Stimulated activated effector memory CD8-positive, alpha-beta T cell treated with anti-CD3 and anti-CD28 coated beads, Interleukin-12 subunit alpha, Interleukin-12 subunit beta, amount 100 ng/mL, for 72 hours (primary cell): ENCODE results near the gene MAFF.
A peak's percentile ranks its signal among the peaks of the same experiment; 100 is the strongest.
"Not testable (repeated sequence)": the region's sequence is repeated elsewhere in the genome, so short reads cannot be mapped to it uniquely, and the experiment has no call there.

Source experiments
- ATAC-seq: fragments of 150-1000 bp; cut with Tn5 transposase; 2 replicates; pipeline ENCODE4 v1.10.0; 2021
- DNase-seq, 2 donors: peaks; one replicate each; pipeline ENCODE4 v3.0.0; 2021 to 2022; ENCODE audit warnings: low spot score in 2 of 2
- H3K27ac Mint-ChIP-seq: one replicate; pipeline ENCODE4 v1.8.0; 2022; ENCODE audit warnings: mild to moderate bottlenecking, mixed read lengths
- H3K36me3 Mint-ChIP-seq: one replicate; pipeline ENCODE4 v1.8.0; 2022; ENCODE audit warnings: mild to moderate bottlenecking, mixed read lengths
- H3K4me1 Mint-ChIP-seq: one replicate; pipeline ENCODE4 v1.8.0; 2022; ENCODE audit warnings: mixed read lengths
- H3K4me3 Mint-ChIP-seq: one replicate; pipeline ENCODE4 v1.8.0; 2022; ENCODE audit warnings: mild to moderate bottlenecking, mixed read lengths
- H3K9me3 Mint-ChIP-seq: one replicate; pipeline ENCODE4 v1.8.0; 2022; ENCODE audit warnings: mixed read lengths

MAFF gene

DNA sequence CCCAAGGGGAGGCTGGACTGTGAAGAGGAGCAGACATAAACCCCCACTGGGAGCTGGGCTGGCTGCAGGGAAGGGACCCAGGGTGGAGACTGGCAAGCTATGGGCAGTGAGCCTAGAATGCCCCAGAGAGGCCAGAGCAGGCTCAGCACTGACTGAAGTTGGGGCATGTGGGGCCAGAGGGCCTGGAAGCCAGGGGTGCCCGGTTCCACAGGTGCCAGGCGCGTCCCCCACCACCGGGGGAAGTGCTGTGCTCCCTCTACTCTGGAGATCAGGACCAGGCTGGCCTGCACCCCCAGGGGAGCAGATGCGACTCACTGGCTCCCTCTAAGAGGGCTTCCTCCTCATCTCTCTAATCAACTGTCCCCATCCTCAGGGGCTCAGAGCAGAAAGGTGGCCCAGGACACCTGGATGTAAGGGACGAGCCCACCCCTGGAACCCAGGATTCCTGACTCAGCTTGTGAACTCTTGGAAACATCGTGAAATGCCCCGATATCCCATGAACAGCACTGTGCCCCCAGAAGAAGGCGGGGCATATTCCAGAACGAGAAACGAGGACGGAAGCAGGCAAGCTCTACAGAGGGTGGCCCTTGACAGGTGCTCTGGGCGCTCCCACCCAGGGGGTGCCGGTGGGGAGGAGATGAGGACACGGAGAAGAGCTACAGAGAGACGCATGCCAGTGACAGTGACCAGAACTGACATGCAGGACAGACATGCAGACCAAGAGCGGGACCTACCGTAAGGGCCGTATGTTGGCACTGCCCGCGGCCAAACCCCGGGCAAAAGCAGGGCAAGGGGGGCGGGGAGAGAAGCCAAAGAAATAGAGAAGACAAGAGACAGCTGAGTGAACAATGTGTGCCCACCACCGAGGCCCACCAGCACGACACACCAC lies 20.4 kb downstream of the MAFF start:
- peaks cover 40% of the 10 kb centered on the region for H3K4me1 Mint-ChIP-seq
- H3K9me3 Mint-ChIP-seq, result no peaks in the 10 kb centered on the region
- H3K36me3 Mint-ChIP-seq, result peaks cover 44% of the 10 kb centered on the region
- no peak overlapping the region for H3K4me3 Mint-ChIP-seq
- peak overlapping the region; percentile 94 for H3K27ac Mint-ChIP-seq
- ATAC-seq (no peak), DNase-seq (no peak)

DNA sequence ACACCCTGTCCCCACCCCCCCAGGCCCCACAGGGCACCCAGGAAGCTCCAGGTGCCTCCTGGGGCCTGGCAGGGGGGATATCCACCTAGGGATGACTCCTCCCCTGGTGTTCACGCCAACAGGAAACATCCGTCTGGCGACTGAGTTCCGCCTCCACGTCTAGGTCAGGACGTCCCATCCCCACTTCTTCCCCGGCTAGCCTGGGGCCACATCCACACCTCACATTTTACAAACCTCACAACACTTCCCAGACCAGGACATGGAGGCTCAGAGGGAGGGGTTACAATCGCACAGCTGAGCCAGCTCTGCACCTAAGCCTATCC lies 21.0 kb downstream of the MAFF start:
- peak overlapping the region; percentile 94 for H3K27ac Mint-ChIP-seq
- H3K4me3 Mint-ChIP-seq, result no peak overlapping the region
- ATAC-seq, result no peak
- H3K9me3 Mint-ChIP-seq, result no peaks in the 10 kb centered on the region
- H3K36me3 Mint-ChIP-seq, result peaks cover 40% of the 10 kb centered on the region
- no peak for DNase-seq
- H3K4me1 Mint-ChIP-seq, result peaks cover 39% of the 10 kb centered on the region

DNA sequence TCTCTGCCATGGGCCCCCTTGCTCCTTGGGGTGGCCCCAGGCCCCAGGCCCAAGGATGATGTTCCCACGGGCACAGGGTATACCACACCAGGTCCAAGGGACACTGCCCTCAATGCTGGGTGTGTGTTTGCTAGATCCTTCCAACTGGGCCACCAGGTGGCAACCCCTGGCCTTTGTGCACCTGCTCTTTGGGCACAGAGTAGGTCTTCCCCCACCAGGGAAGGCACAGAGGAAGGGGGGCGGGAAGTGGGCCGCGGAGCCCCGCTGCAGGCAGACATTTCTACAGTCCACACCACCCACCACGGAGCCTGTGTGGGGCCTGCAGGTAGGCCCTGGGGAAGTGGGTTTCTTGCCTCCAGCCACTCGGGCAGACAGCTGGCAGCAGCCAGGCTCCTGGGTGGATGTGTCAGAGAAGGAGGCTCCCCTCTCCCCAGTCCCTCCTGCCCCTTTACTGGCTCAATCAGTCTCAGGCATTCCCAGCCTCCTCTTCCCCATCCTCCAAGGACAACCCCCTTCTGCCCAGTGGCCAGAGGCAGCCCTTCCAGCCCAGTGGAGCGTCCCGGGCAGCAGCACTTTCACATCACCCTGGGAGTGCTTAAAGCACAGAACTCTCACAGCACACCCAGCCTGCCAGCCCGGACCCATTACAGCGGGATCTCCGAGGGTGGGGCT lies 21.6 kb downstream of the MAFF start:
- Mint-ChIP-seq H3K27ac (peak overlapping the region; percentile 94), H3K4me1 (peaks cover 36% of the 10 kb centered on the region), H3K4me3 (no peak overlapping the region), H3K9me3 (no peaks in the 10 kb centered on the region), H3K36me3 (peaks cover 33% of the 10 kb centered on the region)
- no peak for ATAC-seq
- DNase-seq, result no peak

DNA sequence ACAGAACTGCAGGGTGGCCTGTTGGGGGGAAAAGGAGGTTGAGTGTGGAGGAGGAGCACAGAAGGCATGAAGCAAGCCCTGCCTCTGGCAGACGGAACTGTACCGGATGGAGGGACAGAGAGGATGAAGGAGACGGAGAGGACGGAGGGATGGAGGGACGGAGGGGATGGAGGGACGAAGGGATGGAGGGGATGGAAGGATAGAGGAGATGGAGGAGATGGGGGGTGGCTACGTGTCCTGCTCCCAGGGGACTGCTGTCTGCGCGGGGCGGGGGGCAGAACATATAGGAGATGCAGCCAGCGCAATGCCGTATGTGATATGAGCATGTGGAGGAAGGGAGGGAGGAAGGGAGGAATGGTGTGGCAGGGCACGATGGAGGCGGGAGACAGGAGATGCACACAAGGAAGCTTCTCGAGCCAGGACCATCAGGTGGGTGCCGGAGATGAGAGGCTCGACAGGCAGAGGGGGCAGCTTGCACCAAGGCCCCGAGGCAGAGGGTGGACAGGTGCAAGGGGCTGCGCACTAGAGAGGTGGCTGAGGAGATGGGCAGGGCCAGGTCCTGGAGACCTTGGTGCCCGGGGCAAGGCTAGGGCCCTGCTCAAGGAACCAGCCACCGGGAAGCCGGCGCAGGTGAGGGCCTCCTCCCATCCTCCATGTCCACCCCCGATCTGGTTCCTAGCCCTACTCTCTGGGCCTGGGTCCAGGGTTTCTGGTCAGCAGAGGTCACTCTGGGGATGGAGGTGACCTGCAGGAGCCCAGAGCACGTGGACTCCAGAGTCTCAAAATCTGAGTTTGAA lies 25.3 kb downstream of the MAFF start:
- Mint-ChIP-seq H3K9me3 (no peaks in the 10 kb centered on the region), H3K4me1 (peaks cover 40% of the 10 kb centered on the region), H3K4me3 (no peak overlapping the region), H3K27ac (peak overlapping the region; percentile 58), H3K36me3 (peaks cover 31% of the 10 kb centered on the region)
- DNase-seq (no peak), ATAC-seq (no peak)

DNA sequence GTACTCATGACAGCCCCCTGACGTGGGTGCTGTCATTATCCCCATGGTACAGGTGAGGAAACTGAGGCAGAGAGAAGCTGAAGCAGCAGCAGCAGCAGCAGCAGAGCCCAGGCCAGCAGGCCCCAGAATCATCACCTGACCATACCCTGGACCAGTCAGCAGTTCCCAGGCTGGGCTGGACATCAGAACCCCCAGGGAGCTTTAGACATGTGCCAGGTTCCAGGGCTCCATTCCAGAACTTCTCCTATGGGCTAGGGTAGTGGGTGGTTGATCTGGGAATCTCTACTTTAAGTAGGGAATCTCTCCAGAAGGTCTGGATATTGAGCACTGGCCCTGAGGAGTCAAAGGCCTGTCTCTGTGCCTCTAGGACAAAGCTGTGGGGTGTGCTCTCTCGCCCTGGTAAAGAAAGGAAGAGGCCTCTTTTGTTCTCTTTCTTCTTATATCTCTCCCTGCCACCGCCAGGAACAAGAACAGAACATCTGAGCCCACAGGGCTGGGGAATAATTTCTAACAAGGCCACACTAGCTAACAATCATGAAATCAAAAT lies 26.6 kb downstream of the MAFF start:
- peaks cover 29% of the 10 kb centered on the region for H3K4me1 Mint-ChIP-seq
- DNase-seq (no peak), ATAC-seq (no peak)
- H3K9me3 Mint-ChIP-seq, result no peaks in the 10 kb centered on the region
- peak overlapping the region; percentile 25 for H3K4me3 Mint-ChIP-seq
- peak overlapping the region; percentile 87 for H3K27ac Mint-ChIP-seq
- H3K36me3 Mint-ChIP-seq, result peaks cover 31% of the 10 kb centered on the region

DNA sequence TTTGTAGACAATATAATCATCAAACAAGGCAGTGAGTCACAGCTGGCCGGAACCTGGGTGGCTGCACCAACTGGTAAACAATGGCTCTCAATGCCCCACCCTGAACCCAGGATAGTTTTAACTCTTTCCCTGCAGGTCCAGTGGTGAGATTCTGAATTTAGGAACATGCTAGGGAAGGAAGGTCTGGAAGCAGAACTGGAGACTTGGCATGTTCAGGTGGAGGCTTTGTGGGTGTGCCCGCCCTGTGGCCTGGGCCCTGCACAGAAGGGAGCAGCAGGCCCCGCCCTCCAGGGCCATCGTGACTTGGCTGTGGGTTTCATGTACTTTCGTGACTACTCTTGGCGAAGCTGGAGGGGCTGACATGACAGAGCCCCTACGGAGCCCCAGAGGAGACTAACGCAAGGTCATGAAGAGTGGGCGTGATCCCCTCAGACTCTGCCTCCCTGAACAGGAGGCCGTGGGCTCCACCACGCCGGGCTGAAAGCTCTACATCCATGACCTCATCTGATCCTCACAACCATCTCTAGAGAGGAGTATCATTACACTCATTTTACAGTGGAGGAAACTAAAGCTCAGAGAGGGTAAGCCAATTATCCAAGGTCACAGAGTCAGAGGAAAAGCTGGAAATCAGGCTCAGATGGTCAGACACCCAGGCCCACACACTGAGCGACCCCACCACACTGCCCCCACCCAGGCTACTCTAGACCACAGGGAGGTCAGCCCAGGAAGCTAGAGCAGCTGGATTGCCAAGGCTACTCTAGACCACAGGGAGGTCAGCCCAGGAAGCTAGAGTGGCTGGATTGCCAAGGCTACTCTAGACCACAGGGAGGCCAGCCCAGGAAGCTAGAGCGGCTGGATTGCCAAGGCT lies 27.3 kb downstream of the MAFF start:
- peak overlapping the region; percentile 87 for H3K27ac Mint-ChIP-seq
- no peaks in the 10 kb centered on the region for H3K9me3 Mint-ChIP-seq
- ATAC-seq (peak; percentile 82), DNase-seq (no peak)
- peaks cover 29% of the 10 kb centered on the region for H3K4me1 Mint-ChIP-seq
- peak overlapping the region; percentile 25 for H3K4me3 Mint-ChIP-seq
- peaks cover 24% of the 10 kb centered on the region for H3K36me3 Mint-ChIP-seq

DNA sequence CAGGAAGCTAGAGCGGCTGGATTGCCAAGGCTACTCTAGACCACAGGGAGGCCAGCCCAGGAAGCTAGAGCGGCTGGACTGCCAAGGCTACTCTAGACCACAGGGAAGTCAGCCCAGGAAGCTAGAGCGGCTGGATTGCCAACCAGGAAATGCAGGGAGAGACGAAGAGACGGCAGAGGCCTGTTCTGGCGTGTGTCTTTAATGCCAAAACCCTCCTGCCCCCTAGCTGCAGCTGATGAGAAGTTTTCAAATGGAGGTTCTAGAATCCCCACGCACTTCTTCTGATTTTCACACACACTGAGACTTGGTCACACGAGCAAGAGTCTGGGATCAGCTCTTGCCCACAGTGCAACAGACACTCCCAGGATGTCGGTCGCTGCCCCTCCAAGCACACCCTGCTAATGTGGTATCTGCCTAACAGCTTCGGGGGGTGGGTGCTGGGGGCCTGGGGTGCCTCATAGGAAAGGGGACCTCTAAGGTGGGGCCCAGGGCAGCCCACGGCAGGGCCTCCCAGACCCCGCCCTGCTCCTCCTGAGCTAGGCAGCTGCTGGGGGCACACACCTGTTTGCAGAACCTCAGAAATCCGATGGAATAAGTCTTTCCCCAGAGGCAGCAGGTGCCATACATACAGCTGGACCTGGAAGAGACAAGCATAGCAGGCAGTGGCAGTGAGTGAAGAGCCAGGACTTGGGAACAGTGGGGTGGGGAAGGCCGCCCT lies 28.5 kb downstream of the MAFF start:
- Mint-ChIP-seq H3K9me3 (no peaks in the 10 kb centered on the region), H3K36me3 (peaks cover 22% of the 10 kb centered on the region), H3K4me3 (no peak overlapping the region), H3K4me1 (peaks cover 28% of the 10 kb centered on the region), H3K27ac (peak overlapping the region; percentile 90)
- DNase-seq, result no peak
- ATAC-seq, result peak; percentile 56

DNA sequence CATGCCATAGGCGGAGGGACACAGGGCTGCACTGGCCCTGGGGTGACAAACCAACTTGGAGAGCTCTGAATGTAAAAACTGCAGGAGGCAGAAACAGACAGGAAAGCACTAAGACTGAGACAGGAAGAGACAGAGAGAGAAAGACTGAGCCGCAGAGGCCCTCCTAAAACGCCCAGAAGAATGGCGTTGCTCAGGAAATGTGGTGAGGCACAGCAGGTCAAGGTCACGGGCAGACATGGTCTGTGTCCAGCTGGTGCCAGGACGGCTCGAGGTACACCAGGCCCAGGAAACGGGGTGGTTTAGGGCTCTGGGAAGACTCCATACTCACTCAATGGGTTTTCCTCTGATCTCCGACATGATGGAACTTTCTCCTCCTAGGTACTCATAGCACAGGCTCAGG lies 29.1 kb downstream of the MAFF start:
- Mint-ChIP-seq H3K27ac (peak overlapping the region; percentile 90), H3K36me3 (peaks cover 22% of the 10 kb centered on the region), H3K9me3 (no peaks in the 10 kb centered on the region), H3K4me3 (no peak overlapping the region), H3K4me1 (peaks cover 25% of the 10 kb centered on the region)
- ATAC-seq (no peak), DNase-seq (no peak)

DNA sequence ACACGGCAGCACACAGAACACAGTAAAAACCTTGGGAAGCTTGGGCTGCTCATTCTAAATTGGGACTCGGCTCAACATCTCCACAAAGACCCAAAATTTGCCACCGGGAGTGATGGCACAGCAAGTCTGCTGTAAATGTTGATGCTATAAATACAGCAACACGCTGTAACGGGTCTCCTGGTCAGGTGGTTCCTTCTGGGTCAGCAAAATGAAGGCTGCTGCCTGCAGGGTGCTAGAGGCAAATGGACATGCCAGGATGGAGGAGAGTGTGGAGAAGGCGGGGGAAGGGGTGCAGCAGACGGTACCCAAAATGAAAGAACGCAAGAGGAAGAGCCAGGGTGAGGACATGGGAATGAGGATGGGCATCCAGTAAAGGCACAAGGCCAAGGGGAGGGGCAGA lies 30.4 kb downstream of the MAFF start:
- Mint-ChIP-seq H3K36me3 (peaks cover 20% of the 10 kb centered on the region), H3K4me3 (no peak overlapping the region), H3K9me3 (no peaks in the 10 kb centered on the region), H3K27ac (no peak overlapping the region), H3K4me1 (peaks cover 25% of the 10 kb centered on the region)
- ATAC-seq, result no peak
- DNase-seq, result no peak

DNA sequence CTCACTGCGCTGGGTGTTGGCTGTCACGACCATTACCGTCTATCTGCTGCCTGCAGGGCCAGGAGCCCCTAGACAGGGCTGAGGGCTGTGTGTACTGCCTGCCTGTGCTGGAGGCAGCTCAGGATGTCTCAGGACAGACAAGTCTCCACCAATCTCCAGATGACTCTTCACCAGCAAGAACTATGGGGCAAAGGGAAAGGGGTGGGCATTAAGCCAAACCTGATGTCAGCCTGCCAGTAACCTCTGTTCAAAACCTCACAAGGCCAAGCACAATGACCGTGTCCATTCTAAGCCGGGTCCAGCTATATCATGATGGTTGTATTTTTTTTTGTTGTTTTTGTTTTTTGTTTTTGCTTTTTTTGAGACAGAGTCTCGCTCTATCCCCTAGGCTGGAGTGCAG lies 31.6 kb downstream of the MAFF start:
- Mint-ChIP-seq H3K4me3 (no peak overlapping the region), H3K27ac (no peak overlapping the region), H3K4me1 (peaks cover 21% of the 10 kb centered on the region), H3K9me3 (no peaks in the 10 kb centered on the region), H3K36me3 (peaks cover 20% of the 10 kb centered on the region)
- DNase-seq (no peak), ATAC-seq (no peak)

DNA sequence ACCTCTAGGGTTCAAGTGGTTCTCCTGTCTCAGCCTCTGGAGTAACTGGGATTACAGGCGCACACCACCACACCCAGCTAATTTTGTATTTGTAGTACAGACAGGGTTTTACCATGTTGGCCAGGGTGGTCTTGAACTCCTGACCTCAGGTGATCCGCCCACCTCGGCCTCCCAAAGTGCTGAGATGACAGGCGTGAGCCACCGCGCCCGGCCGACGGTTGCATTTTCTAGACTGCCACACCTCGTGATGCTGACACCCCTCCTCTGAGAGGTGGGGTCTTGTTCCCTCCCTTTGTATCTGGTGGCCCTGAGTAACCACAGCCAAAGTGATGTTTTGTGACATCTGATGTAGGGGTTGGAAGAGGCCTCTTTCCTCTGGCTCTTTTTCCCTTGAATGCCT lies 32.1 kb downstream of the MAFF start:
- H3K36me3 Mint-ChIP-seq, result peaks cover 20% of the 10 kb centered on the region
- not testable (repeated sequence) for H3K27ac Mint-ChIP-seq, H3K4me3 Mint-ChIP-seq, ATAC-seq, DNase-seq, H3K9me3 Mint-ChIP-seq
- H3K4me1 Mint-ChIP-seq, result peaks cover 17% of the 10 kb centered on the region

DNA sequence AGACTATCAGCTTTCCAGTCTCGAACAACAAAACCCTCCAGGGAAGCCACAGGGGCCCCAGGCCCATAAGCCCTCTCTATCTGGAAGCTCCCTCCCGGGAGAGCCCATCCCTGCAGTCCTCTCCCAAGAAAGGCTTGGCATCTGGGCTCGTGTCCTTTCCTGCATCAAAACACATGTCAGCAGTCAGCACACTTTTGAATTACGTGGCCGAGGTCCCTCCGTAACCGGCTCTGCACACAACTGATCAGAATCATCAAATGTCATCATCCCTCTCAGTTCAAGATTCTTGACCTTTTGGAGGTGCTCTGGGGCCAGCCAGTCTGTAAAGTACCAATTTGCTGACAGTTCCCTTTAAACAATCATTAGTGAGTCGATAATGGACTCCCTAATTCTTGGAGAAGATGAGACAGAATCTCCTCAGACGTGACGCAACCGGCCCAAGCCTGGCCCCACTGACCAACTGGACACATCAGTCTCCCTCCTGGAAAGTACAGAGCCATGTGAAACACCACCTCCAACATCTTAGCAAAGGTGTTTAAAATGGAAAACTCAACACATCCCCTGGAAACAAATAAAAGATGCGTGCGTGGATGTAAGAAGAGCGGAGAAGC lies 33.6 kb downstream of the MAFF start:
- Mint-ChIP-seq H3K4me3 (no peak overlapping the region), H3K27ac (peak overlapping the region; percentile 40), H3K9me3 (no peaks in the 10 kb centered on the region), H3K4me1 (peaks cover 11% of the 10 kb centered on the region), H3K36me3 (peaks cover 24% of the 10 kb centered on the region)
- no peak for DNase-seq
- no peak for ATAC-seq

DNA sequence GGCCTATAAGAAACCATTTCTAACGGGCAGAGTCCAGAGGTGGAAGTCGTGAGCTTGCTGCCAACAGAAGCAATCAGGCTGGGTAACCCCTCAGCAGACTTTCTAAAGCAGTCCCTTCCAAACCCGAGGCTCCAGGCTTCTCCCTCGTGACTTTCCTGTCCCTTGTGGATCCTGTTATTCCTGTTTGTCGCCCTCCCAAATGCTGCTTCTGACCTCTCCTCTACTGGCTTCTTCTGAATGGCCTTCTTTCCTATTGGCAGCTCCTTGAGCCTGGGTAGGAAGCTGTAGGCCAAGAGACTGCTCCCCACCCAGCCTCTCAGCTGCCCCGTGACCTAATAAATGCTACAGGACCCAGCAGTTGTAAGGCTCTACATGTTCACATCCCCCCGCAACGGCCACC lies 35.0 kb downstream of the MAFF start:
- DNase-seq (no peak), ATAC-seq (no peak)
- Mint-ChIP-seq H3K4me3 (no peak overlapping the region), H3K9me3 (no peaks in the 10 kb centered on the region), H3K36me3 (peaks cover 27% of the 10 kb centered on the region), H3K4me1 (peaks cover 6% of the 10 kb centered on the region), H3K27ac (peak overlapping the region; percentile 23)
